ENCODE data around the gene FOXB1. TPM values are rescaled to one million over a fixed set of nuclear protein-coding genes. Genes with fewer than 3 reads are reported as not detected.

The FOXB1 gene
- total RNA-seq, 1 donor from 2014 or later = not detected

- Mint-ChIP-seq H3K9me3 (peaks cover 14% of the 10 kb centered on the region), H3K4me3 (peak overlapping the region; percentile 84), H3K4me1 (peaks cover 23% of the 10 kb centered on the region), H3K27ac (peak overlapping the region; percentile 66), H3K36me3 (ENCODE audit: low read depth) (no peaks in the 10 kb centered on the region), H3K27me3 (peaks cover 71% of the 10 kb centered on the region)
- ChIA-PET POLR2A (no interaction called here), CTCF (no interaction called here)
- intact Hi-C loops (cut with micrococcal nuclease) = no loop called here
- TF ChIP-seq, protein P1, sequence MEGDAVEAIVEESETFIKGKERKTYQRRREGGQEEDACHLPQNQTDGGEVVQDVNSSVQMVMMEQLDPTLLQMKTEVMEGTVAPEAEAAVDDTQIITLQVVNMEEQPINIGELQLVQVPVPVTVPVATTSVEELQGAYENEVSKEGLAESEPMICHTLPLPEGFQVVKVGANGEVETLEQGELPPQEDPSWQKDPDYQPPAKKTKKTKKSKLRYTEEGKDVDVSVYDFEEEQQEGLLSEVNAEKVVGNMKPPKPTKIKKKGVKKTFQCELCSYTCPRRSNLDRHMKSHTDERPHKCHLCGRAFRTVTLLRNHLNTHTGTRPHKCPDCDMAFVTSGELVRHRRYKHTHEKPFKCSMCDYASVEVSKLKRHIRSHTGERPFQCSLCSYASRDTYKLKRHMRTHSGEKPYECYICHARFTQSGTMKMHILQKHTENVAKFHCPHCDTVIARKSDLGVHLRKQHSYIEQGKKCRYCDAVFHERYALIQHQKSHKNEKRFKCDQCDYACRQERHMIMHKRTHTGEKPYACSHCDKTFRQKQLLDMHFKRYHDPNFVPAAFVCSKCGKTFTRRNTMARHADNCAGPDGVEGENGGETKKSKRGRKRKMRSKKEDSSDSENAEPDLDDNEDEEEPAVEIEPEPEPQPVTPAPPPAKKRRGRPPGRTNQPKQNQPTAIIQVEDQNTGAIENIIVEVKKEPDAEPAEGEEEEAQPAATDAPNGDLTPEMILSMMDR (IDR thresholded peaks at IDR 0.05) = no peak
- DNase-seq = no peak
- ATAC-seq (ENCODE audit: low read depth) = no peak
Observed at GRCh38 chr15:60005352-60006202, 1.5 kb downstream of the FOXB1 start.

DNA sequence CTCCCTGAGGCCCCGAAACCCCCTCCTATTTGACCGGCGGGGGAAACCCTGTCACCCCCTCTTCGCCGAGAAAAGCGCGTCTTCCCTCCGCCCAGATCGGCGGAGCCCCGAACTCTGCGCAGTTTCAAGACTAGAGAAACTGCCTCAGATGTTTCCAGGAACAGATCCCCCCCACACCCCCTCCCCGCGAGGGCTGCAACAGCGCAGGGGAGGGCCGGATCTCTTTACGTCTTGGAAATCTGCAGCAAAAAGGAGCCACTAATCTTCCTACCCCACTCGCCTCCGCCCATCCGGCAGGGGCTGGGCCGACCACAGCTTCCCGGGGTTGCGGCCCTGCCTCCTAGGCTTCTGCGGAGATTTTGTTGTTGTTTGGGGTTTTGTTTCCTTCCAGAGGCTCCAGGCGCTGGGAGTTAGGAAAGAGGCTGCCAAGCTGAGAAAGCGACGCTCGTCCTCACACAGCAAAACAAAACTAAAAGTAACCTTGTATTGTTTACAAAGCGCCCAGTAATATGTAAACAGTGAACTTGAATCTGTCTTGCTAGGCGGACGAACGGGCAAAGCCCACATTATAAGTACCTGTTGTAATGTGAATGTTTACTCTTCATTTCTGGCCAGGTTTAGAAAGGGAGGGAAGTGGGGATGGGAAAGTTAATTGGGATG, 2.2 kb downstream of the FOXB1 start:
- Mint-ChIP-seq H3K4me1 (peaks cover 23% of the 10 kb centered on the region), H3K36me3 (ENCODE audit: low read depth) (no peaks in the 10 kb centered on the region), H3K9me3 (peaks cover 11% of the 10 kb centered on the region), H3K27me3 (peaks cover 72% of the 10 kb centered on the region), H3K27ac (peak overlapping the region; percentile 66), H3K4me3 (peak overlapping the region; percentile 84)
- DNase-seq (no peak), ATAC-seq (ENCODE audit: low read depth) (no peak)
- CTCF ChIA-PET = no interaction called here
- intact Hi-C loops (cut with micrococcal nuclease) = no loop called here
- POLR2A ChIA-PET = interaction anchor here (0.7 kb wide), 1 partner anchor 12 kb away, joined by 4 read pairs; no protein-coding TSS in a partner anchor
- TF ChIP-seq, protein P1 (IDR thresholded peaks at IDR 0.05) = no peak

GRCh38 chr15:60006873-60007272, 2.8 kb downstream of the FOXB1 start:
- TF ChIP-seq, protein P1 (IDR thresholded peaks at IDR 0.05) = no peak
- H3K4me3 Mint-ChIP-seq = peak overlapping the region; percentile 84
- CTCF ChIA-PET = no interaction called here
- ATAC-seq (ENCODE audit: low read depth) (no peak), DNase-seq (no peak)
- intact Hi-C loops (cut with micrococcal nuclease) = no loop called here
- peaks cover 23% of the 10 kb centered on the region for H3K4me1 Mint-ChIP-seq
- peaks cover 68% of the 10 kb centered on the region for H3K27me3 Mint-ChIP-seq
- H3K27ac Mint-ChIP-seq = no peak overlapping the region
- peaks cover 7% of the 10 kb centered on the region for H3K9me3 Mint-ChIP-seq
- no peaks in the 10 kb centered on the region for H3K36me3 Mint-ChIP-seq (ENCODE audit: low read depth)
- POLR2A ChIA-PET = interaction anchor here (0.6 to 0.7 kb wide), 2 partner anchors 12 to 118 kb away, joined by 3 to 4 read pairs; no protein-coding TSS in a partner anchor

DNA sequence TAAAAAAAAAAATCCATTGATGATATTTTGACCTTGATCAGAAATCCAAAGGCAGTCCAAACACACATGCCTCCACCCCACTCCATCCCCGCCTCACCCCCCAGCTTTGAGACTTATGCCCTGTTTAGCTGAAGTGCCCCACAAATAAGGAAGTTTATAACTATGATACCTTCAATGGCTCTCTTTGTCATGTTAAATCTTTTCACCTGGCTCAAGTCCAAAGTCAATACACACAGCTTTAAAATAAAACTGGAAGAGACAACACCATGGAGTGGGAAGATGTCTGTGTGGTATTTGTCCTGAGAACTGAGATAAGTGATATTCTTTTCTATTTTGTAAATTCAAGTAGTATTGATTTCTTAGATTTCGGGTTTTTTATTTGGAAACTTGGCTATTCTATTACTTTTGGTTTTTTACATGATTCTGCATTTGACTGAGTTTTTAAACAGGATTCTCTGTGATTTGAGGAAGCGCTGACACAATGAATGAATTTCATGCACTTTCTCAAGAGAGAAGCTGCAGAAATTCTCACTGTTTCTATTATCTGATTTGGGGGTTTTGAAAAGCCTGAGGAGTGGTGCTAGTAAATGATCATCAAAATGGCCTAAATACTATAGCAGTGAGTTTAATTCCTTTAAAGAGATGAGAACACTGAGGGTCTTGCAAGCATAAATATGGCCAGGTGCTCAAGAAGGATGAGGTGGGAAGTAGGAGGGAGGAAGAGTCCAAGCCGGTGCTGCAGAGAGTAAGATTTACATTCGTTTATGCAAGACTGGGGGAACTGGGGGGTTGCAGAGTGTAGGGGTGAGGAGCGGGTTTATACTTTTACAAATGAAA, 5.2 kb downstream of the FOXB1 start:
- H3K4me3 Mint-ChIP-seq = no peak overlapping the region
- no peak overlapping the region for H3K27ac Mint-ChIP-seq
- ATAC-seq (ENCODE audit: low read depth) (no peak), DNase-seq (no peak)
- ChIA-PET CTCF (no interaction called here), POLR2A (no interaction called here)
- H3K36me3 Mint-ChIP-seq (ENCODE audit: low read depth) = no peaks in the 10 kb centered on the region
- H3K9me3 Mint-ChIP-seq = no peaks in the 10 kb centered on the region
- peaks cover 23% of the 10 kb centered on the region for H3K4me1 Mint-ChIP-seq
- H3K27me3 Mint-ChIP-seq = peaks cover 59% of the 10 kb centered on the region
- TF ChIP-seq, protein P1 (IDR thresholded peaks at IDR 0.05) = no peak
- intact Hi-C loops (cut with micrococcal nuclease) = no loop called here
